Mononuclear cell (primary cell): Measurements from ENCODE around the gene RBM33. TPM values are rescaled to one million over a fixed set of nuclear protein-coding genes. Genes with fewer than 3 reads are reported as not detected.

ENCODE experiments used
- H3K27me3 ChIP-seq: 2 replicates; pipeline ENCODE4 v1.6.0; 2011; ENCODE audit warnings: low read length, control low read depth; ENCODE audit not compliant: insufficient read depth
- H3K4me1 ChIP-seq: 2 replicates; pipeline ENCODE4 v1.5.1; 2011; ENCODE audit warnings: mild to moderate bottlenecking, low read length, control low read depth; ENCODE audit not compliant: insufficient read depth
- H3K4me3 ChIP-seq: 2 replicates; pipeline ENCODE4 v1.5.1; 2011; ENCODE audit warnings: mild to moderate bottlenecking, low read length, moderate library complexity
- H3K9me3 ChIP-seq: 2 replicates; pipeline ENCODE4 v1.5.1; 2011; ENCODE audit warnings: low read depth, mild to moderate bottlenecking, control low read depth, low read length
- total RNA-seq: library from RNA; depleted of rRNA; stranded (reverse); fragments of >200 nt; gene quantifications from one replicate; pipeline ENCODE4 v1.2.3, GENCODE V29; 2012

Gene RBM33
- total RNA-seq, 1 donor: 100 TPM

DNA sequence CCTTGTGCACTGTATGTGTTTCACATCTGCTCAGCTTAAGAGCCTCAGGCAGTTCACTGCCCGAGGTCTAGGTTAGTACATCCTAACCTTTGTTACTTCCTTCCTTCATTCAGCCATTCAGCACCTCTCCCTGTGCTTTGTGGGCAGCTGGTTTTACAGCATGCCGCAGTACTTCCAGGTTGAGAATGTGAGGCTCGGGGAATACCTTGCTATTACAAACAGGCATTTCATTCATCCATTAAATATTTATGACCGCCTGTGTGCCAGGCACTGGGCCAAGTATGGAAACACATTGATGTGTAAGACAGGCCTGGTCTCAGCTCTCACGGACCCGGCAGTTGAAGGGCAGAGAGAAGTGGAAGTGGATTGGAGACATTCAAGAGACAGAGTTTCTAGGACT is 85.4 kb downstream of the RBM33 start:
- no peaks in the 10 kb centered on the region for H3K27me3 ChIP-seq
- H3K4me3 ChIP-seq: no peak overlapping the region
- no peaks in the 10 kb centered on the region for H3K9me3 ChIP-seq
- peaks cover 27% of the 10 kb centered on the region for H3K4me1 ChIP-seq

DNA sequence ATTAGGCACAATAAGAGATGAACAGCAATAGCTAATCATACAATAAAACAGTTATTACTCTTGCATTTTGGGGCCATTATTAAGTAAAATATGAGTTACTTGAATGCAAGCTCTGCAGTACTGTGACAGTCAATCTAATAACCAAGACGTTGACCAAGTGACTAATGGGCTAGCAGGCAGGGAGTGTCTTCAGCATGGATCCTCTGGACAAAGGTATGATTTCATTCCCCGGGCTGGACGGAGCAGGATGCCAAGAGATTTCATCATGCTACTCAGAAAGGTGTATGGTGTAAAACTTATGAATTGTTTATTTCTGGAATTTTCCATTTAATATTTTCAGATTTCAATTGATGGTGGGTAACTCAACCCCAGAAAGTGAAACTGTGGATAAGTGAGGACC is 86.9 kb downstream of the RBM33 start:
- Histone ChIP-seq H3K27me3 (no peaks in the 10 kb centered on the region), H3K4me1 (peaks cover 21% of the 10 kb centered on the region), H3K4me3 (no peak overlapping the region), H3K9me3 (no peaks in the 10 kb centered on the region)

DNA sequence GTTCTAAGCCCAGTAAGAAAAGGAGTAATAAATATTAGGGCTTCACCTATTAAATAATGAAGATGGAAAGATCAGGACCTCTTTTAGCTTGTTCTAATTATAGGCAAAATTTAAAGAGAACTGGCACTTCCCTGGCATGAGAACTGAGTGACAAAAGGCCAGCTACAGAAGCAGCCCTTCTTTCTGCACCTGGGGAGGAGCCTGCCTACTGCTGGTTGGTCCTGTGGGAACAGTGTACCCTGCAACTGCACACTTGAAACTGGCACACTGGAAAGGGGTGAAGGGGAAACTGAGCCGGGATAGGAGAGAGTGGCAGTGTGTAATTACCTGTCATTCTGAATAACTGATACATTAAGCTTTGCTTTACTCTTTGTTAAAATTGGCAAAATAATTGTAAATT is 87.4 kb downstream of the RBM33 start:
- Histone ChIP-seq H3K9me3 (no peaks in the 10 kb centered on the region), H3K27me3 (no peaks in the 10 kb centered on the region), H3K4me3 (no peak overlapping the region), H3K4me1 (peaks cover 21% of the 10 kb centered on the region)

DNA sequence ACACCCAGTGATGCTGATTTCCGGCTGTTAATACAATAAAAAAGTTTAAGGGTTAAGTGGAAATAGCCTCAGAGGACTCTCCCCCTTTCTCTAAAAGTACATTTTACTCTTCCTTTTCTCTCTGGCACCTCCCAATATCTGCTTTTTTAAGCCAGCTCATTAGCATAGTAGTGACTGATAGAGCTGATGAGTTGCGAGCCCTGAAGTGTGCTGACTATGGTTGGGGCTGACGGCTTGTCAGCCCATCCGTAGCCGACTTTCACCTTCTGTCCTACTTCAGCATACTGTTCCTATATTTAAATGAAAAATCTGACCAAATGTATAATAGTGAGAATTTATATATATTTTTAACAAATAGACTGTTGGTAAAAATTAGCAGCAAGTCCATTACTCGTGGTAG is 87.8 kb downstream of the RBM33 start:
- Histone ChIP-seq H3K9me3 (no peaks in the 10 kb centered on the region), H3K4me3 (no peak overlapping the region), H3K27me3 (no peaks in the 10 kb centered on the region), H3K4me1 (peaks cover 21% of the 10 kb centered on the region)

DNA sequence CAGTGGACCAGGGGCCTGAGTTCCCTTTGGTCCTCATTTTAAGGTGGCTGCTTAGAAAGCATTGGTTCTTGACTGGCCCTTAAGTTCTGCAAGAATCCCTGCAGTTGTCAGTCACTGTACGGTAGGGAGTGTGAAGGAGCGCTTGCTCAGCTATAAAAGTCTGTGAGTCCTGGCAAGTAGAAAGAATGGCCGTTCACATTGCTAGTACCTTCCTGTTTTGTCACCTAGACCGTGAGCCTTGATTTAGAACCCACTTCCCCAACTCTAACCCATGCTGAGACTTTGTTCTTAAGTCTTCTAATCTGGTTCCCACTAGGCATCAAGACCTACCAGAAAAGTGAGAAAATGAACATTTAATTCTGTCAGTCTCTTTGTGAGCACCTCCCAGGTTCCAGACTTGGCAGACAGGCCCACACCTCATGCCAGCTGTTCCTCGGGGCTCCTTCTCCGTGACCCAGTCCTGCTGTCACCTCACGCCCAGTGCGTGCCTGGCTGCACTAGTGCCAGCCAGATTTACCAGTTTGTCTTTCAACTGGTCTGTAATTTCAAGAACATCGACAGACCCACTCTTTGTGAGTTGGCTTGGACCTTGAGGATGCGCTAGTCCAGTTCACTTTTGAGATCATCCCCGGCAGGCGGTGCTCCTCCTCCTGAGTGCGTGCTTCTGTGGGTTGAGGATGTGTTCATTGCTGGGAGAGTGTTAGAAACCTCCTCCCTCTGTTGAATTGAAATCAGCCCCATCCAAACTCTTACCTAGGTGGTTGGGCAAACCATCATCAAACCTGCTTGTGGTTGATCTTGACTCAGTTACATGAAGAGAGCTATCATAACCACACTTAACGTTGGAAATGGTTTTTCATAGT is 89.4 kb downstream of the RBM33 start:
- no peaks in the 10 kb centered on the region for H3K9me3 ChIP-seq
- no peaks in the 10 kb centered on the region for H3K27me3 ChIP-seq
- peaks cover 21% of the 10 kb centered on the region for H3K4me1 ChIP-seq
- no peak overlapping the region for H3K4me3 ChIP-seq

DNA sequence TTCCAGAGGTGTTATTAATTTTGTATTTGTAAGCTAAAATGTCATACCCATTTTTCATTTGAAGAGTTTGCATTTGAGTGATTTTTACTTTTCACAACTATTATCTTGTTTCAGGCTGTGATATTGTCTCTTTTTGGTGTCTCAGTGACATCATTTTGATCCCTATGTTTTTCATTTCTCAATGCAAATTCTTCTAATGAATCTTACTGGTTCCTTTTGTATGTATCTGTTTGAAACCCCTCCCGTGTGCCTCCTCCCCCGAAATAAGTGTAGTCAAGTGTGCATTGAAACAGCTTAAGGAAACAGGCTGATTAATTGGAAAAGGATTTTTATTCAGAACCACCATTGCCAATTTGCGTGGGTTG is 90.0 kb downstream of the RBM33 start:
- Histone ChIP-seq H3K9me3 (no peaks in the 10 kb centered on the region), H3K4me1 (peaks cover 21% of the 10 kb centered on the region), H3K27me3 (no peaks in the 10 kb centered on the region), H3K4me3 (no peak overlapping the region)

DNA sequence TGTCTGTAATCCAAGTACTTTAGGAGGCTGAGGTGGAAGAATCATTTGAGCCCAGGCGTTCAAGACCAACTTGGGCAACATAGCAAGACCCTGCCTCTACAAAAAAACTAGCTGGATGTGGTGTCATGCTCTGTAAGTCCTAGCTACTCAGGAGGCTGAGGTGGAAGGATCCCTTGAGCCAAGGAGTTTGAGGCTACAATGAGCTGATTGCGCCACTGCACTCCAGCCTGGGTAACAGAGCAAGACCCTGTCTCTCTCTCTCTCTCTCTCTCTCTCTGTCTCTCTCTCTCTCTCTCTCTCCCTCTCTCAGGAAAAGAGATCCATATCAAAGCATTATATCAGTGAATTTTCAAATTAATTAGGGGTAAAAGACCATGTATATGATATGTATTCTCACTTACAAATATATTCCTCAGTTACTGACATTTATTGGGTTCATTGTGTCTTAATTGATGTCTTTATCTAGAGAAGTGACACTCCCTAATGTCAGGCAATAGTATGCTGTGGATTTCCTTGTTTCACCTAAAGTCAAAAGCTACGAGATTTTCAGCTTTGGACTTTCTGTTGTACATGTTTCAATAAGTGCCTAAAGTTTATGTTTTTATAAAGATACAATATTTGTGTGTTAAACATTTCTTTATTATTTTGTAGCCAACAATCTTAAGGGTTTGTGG is 91.1 kb downstream of the RBM33 start:
- Histone ChIP-seq H3K9me3 (no peaks in the 10 kb centered on the region), H3K4me1 (peaks cover 21% of the 10 kb centered on the region), H3K27me3 (no peaks in the 10 kb centered on the region), H3K4me3 (no peak overlapping the region)

DNA sequence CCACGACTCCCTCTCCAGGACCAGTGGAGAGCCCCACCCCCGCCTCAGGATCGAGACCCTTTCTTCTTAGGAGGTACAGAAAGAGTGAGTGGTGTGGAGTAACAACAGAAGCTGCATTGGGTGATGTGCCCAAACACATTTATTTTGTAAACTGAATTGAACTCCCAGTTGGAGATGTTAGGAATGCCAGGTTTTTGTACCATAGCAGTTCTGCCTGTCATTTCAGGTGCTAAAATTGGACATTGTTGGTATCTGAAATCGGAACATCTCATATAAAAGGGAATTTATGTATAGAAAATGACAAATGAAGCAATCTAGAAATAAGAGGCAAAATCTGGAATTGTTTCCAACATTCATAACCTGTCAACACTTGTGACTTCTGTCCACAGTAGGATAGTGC is 93.1 kb downstream of the RBM33 start:
- H3K9me3 ChIP-seq: no peaks in the 10 kb centered on the region
- no peaks in the 10 kb centered on the region for H3K27me3 ChIP-seq
- no peak overlapping the region for H3K4me3 ChIP-seq
- H3K4me1 ChIP-seq: peaks cover 16% of the 10 kb centered on the region

DNA sequence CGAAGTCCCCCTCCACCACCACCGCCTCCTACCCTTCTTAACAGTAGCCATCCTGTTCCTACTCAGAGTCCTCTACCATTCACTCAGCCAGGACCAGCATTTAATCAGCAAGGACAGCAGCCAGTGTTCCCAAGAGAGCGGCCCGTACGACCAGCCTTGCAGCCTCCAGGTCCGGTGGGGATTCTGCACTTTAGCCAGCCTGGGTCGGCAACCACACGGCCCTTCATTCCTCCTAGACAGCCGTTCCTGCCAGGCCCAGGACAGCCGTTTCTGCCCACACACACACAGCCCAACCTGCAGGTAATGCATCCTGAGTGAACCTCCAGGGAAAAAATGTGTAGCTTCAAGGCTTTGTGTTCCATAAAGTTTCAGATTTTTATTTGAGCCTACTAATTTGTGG is 93.6 kb downstream of the RBM33 start:
- no peaks in the 10 kb centered on the region for H3K9me3 ChIP-seq
- no peak overlapping the region for H3K4me3 ChIP-seq
- no peaks in the 10 kb centered on the region for H3K27me3 ChIP-seq
- peaks cover 10% of the 10 kb centered on the region for H3K4me1 ChIP-seq

DNA sequence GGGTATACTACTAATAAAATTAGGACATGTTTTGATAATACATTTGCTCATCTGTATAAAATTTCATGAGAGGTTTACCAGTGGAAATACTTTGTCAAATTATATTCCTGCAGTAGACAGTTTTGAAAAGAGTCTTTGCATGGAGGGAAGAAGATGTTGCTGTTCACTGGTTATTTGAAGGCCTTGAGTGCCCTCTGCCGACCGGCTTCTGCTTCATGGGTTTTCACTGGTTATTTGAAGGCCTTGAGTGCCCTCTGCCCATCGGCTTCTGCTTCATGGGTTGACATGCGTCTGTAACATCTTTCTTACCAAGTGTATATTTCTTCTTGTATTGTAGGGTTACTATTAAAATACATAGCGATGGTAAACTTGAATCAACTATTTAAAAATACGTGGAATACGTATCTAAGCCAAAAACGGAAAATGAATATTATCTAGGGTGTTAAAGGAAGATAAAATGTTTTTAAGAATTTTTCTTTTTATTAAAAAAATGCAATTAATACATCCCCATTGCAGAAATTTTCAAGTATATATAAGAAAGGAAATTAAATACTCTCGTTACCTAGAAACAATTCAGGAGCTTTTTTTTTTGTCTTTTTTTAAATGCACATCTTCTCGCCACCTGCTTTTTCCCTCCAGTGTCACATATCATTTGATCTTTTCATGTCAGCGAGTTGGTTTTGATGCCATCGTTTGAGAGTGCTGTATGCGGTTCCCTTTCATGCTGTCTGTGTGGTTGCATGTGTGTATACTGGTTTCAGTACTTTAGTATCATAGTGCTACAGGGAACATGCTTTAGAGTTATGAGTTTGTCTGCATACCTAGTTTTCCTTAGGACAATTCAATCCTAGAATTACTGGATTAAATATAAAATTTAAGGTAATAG is 94.4 kb downstream of the RBM33 start:
- Histone ChIP-seq H3K9me3 (no peaks in the 10 kb centered on the region), H3K4me1 (peaks cover 3% of the 10 kb centered on the region), H3K27me3 (no peaks in the 10 kb centered on the region), H3K4me3 (no peak overlapping the region)

DNA sequence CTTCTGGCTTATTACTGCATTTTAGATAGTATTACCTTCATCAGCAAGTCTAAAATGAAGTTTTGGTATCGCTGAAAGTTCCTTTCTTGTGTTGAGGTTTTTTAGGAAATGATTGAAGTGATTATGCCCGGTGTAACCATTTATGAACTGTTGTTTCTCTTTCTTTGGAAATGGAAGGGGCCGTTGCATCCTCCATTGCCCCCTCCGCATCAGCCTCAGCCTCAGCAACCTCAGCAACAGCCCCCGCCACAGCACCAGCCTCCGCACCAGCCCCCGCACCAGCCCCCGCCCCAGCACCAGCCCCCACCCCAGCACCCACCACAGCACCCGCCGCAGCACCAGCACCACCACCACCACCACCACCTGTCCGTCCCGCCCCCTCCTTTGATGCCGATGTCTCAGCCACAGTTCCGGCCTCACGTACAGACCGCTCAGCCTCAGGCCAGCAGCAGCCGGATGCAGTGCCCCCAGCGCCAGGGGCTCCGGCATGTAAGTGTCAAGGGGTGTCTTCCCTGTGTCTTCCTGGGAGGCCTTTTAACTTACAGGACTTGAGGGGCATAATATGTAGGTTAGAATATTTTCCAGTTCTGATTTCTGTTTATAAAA is 95.2 kb downstream of the RBM33 start:
- Histone ChIP-seq H3K4me3 (no peak overlapping the region), H3K27me3 (no peaks in the 10 kb centered on the region), H3K9me3 (no peaks in the 10 kb centered on the region), H3K4me1 (no peaks in the 10 kb centered on the region)

DNA sequence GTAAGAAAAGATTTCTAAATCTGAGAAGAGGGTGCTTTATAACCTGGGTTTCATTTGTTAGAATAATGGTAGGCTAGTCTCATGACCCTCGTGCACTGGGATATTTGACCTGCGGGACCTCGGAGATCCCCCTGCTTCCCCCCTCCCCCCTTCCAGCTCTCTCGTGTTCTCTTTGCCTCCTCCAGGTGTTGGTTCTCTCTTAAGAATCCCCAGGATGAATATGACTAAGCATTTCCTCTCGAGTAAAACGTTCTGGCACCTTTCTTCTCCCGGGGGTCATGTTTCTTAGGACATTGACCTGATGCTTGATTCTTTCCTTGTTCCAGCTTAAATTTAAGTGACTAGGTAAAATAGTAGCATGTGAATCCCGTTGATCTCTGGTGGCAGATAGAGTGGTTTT is 96.6 kb downstream of the RBM33 start:
- Histone ChIP-seq H3K4me3 (no peak overlapping the region), H3K4me1 (no peaks in the 10 kb centered on the region), H3K9me3 (no peaks in the 10 kb centered on the region), H3K27me3 (no peaks in the 10 kb centered on the region)

DNA sequence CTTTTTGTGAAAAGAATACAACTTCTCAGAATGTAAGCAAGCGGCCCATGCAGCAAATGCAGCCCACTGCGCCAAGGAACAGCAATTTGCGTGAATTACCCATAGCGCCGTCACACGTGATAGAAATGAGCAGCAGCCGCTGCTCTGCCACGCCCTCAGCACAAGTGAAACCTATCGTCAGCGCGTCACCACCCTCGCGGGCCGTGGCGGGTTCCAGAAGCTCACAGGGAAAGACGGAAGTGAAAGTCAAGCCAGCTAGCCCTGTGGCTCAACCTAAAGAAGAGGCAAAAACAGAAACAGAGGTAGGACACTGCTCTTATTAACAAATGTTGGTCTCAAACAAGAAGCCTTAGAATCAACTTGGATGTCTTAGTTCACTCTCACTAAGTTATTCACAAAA is 97.3 kb downstream of the RBM33 start:
- Histone ChIP-seq H3K27me3 (no peaks in the 10 kb centered on the region), H3K4me1 (no peaks in the 10 kb centered on the region), H3K4me3 (no peak overlapping the region), H3K9me3 (no peaks in the 10 kb centered on the region)

DNA sequence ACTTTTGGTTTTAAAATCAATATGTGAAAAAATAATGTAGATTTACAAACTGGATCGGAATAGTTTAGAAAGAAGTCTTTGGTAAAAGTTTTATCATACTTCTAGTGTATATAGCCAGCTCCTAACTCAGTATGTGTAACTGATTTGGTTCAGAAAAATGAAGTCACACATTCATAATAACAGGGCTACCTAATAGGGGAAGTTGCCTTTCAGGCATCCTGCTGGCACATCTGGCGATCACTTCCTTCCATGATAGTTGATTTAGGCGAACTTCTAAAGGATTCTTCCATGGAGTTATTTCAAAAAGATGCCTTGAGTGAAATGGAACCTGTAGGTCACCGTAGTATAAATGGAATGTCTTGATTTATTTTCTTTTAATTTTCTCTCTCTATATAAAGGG is 98.7 kb downstream of the RBM33 start:
- Histone ChIP-seq H3K4me1 (no peaks in the 10 kb centered on the region), H3K9me3 (no peaks in the 10 kb centered on the region), H3K27me3 (no peaks in the 10 kb centered on the region), H3K4me3 (no peak overlapping the region)
